Retinal pigment epithelial cell (primary cell): ENCODE data around the gene APCDD1L.

Source experiments
- DNase-seq: peaks from one replicate; pipeline ENCODE4 v3.0.0-alpha.2; 2010; ENCODE audit warnings: low read depth
- H3K4me3 ChIP-seq: 2 replicates; pipeline ENCODE4 v1.5.1; 2011; ENCODE audit warnings: mild to moderate bottlenecking, low read length, control low read depth, moderate library complexity
- TF ChIP-seq, protein P1 (sequence below): conservative IDR thresholded peaks from 2 replicates; pipeline ENCODE4 v1.5.1; 2011; ENCODE audit warnings: low read depth, low read length, control low read depth, inconsistent platforms

The APCDD1L gene

DNA sequence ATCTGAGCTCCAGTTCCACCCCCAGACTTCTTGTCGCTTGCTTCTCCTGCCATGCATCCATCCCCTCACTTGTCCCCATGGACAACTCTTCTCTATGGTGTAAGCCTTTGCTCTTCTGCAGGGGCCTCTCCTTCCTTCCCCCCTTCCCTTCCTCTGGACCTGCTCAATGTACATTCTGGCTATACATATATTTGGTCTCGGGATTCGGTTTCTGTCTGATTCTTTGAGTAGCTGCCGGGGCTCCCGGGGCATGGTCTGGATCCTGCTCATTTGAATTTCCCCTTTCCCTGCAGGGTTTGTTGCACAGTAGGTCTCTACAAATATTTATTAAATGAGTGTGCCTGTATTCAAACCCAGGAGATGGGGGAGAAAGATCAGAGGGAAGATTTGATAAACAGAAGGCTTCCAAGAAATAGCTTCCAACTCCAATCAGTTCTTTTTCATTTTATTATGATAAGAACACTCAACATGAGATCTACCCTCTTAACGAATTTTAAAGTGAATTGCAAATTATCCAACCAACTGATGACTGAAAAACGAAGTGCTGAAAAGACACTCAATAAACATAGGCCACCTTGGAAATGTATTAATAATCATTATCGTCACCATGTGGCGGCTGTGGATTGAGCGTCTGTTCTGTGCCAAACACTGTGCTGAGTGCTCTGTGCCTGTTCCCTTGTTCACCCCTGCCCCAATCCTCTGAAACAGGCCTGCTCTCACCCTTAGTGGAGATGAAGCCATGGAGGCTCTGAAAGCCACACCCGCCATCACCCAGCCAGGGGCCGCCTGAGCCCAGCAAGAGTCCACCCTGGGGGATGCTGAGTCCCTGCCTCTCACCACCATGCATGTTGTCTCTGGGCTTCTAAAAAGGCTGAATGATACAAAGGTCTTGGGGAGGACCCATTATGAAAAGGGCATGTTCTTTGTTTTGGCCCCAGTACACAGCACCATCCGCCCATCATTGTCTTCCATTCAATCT lies 34.3 kb upstream of the APCDD1L start:
- DNase-seq: no peak
- TF ChIP-seq, protein P1, sequence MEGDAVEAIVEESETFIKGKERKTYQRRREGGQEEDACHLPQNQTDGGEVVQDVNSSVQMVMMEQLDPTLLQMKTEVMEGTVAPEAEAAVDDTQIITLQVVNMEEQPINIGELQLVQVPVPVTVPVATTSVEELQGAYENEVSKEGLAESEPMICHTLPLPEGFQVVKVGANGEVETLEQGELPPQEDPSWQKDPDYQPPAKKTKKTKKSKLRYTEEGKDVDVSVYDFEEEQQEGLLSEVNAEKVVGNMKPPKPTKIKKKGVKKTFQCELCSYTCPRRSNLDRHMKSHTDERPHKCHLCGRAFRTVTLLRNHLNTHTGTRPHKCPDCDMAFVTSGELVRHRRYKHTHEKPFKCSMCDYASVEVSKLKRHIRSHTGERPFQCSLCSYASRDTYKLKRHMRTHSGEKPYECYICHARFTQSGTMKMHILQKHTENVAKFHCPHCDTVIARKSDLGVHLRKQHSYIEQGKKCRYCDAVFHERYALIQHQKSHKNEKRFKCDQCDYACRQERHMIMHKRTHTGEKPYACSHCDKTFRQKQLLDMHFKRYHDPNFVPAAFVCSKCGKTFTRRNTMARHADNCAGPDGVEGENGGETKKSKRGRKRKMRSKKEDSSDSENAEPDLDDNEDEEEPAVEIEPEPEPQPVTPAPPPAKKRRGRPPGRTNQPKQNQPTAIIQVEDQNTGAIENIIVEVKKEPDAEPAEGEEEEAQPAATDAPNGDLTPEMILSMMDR: no peak

GRCh38 chr20:58547623-58548475 lies 32.6 kb upstream of the APCDD1L start:
- H3K4me3 ChIP-seq: no peak overlapping the region
- no peak for DNase-seq
- TF ChIP-seq, protein P1: no peak

More for the DNA sequence above, 34.3 kb upstream of the APCDD1L start:
- no peak overlapping the region for H3K4me3 ChIP-seq

DNA sequence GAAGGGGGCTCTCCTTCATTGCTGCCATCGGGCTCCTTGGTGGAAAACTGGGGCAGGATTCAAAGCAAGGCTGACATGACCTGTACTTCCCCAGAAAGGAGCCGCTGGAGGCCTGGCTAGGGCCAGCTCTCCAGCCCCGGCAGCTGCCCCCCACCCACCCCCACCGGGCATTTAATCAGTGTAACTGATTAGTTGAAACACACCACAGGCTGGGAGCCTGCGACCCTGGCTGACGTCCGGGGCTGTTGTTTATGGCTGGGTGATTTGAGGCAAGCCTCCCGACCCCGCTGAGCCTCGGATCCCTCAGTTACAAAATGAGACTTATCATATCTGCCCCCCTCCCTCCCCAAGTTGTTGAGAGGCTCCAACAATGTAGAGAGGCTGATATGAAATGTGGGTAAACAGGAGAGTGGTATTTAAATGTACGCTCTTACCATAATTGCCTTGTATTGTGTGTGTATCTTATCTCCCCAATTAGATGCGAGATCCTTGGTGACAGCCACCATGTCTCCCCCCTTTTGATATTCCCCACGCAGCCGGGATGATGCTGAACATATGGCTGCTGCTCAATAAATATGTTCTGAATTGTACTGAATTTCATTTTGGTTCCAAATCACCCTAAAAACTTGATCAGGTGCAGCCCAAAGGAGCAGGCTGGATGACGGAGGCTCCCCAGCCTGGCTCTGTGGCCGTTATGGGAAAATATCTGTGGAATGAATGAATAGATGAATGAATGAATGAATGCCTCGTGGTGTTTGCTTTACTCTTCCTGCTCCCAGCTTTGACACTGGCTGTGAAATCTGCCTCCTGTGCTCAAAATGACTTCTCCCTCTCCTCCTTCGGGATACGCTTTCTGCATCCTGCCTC lies 31.8 kb upstream of the APCDD1L start:
- TF ChIP-seq, protein P1: no peak
- no peak for DNase-seq

DNA sequence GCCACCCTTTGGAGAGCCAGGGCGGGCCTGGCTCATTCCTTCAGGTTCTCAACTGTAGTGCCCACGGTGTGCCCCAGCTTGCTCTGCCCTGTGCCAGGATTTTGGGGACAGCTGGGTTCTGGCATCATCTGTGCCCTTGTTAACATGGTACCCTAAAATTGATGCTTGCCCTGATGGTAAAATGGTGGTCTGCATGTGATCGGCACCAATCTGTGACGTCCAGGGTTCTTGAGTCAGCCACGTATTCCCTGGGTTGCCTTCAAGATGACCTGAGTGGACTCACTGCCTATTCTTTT lies 31.2 kb upstream of the APCDD1L start:
- H3K4me3 ChIP-seq: no peak overlapping the region
- TF ChIP-seq, protein P1: no peak
- no peak for DNase-seq

More for the DNA sequence above, 31.8 kb upstream of the APCDD1L start:
- H3K4me3 ChIP-seq: no peak overlapping the region

DNA sequence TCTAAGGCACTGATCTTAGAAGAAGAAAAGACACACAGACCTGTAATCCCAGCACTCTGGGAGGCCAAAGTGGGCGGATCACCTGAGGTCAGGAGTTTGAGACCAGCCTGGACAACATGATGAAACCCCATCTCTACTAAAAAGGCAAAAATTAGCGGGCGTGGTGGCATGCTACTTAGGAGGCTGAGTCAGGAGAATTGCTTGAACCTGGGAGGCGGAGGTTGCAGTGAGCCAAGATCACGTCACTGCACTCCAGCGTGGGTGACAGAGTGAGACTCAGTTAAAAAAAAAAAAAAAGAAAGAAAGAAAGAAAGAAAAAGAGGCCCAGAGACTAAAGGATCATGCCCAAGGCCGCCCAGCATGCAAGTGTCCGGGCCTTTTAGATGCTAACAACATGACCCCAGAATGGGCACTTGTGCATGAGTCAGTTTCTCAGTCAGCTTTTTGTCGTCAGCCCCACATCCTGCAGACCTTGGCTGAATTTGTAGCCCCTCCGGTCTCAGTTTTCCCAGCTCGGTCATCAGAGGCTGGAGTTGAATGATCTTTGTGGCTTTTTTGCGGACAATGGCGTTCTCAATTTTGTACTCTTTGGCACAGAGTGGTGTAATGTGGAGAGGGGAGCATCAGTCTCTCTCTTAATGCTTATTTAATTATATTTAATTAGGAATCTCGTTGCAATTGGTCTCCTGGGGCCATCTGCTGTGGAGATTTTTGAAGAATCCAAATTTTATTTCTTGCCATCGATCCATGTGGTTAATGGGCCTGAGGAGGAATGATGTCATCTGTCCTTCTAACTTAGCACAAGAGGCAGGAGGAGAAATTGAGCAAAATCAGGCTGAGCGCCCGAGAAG lies 30.6 kb upstream of the APCDD1L start:
- DNase-seq: no peak
- H3K4me3 ChIP-seq: no peak overlapping the region
- TF ChIP-seq, protein P1: no peak

DNA sequence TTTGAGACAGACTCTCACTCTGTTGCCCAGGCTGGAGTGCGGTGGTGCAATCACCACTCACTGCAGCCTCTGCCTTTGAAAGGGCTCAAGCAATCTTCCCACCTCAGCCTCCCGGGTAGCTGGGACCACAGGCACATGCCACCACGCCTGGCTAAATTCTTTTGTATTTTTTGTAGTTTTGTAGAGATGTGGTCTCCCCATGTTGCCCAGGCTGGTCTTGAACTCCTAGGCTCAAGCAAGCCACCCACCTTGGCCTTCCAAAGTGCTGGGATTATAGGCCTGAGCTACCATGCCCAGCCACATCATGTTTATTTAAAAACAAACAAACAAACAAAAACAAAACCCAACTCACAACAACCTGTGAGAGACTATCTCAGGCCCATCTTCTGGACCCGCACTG lies 29.7 kb upstream of the APCDD1L start:
- DNase-seq: no peak
- TF ChIP-seq, protein P1: no peak
- no peak overlapping the region for H3K4me3 ChIP-seq
